ENCODE data around the gene SLC6A1.

DNA sequence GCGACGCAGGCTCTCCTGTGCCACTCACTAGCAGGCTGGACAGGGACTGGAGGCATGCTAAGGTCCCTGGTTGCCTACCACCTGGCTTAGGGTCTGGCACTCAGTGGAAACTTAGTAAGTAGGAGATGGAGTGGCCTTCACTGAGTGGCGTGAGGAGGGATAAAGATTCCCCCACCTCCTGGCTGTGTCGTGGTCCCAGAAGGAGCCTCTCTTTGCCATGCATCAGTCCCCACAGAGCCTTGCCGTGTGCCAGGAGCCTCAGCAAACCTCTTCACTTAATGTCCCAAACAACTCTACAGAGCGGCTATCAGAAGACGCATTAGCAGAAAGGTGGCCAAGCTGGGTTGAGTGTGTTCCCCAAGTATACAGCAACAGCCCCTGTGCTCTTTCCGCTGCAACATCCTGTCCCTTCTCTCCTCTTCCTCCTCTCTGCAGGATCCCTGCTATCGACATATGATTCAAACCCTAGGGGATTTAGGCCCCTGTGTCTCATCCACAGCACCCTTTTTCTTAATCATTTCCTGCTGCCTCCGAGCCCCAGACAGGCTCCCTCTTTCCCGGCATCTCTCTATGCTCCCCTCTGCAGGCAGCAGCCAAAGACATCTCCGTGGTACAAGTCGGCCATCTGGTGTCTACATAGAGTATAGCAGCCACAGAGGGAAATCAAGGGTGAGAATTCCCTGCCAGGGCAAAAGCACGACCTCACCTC is 66.7 kb downstream of the SLC6A1 start:
- TF ChIP-seq POLR2A (IDR thresholded peaks at IDR 0.05), result no peak
- TF ChIP-seq, protein P1, sequence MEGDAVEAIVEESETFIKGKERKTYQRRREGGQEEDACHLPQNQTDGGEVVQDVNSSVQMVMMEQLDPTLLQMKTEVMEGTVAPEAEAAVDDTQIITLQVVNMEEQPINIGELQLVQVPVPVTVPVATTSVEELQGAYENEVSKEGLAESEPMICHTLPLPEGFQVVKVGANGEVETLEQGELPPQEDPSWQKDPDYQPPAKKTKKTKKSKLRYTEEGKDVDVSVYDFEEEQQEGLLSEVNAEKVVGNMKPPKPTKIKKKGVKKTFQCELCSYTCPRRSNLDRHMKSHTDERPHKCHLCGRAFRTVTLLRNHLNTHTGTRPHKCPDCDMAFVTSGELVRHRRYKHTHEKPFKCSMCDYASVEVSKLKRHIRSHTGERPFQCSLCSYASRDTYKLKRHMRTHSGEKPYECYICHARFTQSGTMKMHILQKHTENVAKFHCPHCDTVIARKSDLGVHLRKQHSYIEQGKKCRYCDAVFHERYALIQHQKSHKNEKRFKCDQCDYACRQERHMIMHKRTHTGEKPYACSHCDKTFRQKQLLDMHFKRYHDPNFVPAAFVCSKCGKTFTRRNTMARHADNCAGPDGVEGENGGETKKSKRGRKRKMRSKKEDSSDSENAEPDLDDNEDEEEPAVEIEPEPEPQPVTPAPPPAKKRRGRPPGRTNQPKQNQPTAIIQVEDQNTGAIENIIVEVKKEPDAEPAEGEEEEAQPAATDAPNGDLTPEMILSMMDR (IDR thresholded peaks at IDR 0.05), result peak; percentile 17 to 86 (median 70)
